ENCODE measurements around the gene PAK6. TPM values are rescaled to one million over a fixed set of nuclear protein-coding genes. Genes with fewer than 3 reads are reported as not detected.

PAK6 gene
- polyA plus RNA-seq, 2 of the 4 experiments (the other 2 are of a cell fraction), result 0.10 to 0.16 TPM

DNA sequence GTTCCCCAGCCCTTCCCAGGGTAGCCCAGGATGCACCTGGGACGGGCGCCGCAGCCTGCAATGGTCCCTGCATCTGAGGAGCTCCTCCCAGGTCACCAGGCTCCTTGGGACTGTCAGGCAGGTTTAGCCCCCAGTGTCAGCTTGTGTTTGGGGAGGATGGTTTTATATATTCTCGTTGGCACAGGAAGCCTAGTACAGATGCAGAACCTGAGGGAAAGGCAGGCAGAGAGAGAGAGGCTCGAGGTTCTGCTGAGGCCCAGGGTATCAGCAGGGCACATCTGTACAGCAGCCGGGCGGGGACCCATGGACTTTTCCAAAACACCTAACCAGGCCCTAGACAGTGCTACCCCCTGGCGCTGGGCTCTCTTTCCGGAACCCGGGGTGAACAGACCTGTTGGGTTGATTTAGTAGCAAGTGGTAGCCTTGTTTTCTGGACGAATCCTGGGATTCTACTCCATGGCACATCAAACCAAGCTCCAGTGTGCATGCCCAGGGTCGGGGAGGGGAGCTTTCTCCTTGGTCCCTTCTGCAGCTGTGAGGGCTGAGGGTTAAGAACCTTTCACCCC lies 8.6 kb downstream of the PAK6 start:
- no peak for DNase-seq (ENCODE audit: low read depth in 1 of 2, low spot score in 1 of 2)
- ChIA-PET POLR2A (interaction anchor here (0.7 kb wide), 1 partner anchor 20 kb away, joined by 5 read pairs; no protein-coding TSS in a partner anchor), CTCF (interaction anchor here (0.8 to 16.4 kb wide), 7 partner anchors 9 to 174 kb away, joined by 3 to 144 read pairs (median 4); no protein-coding TSS in a partner anchor)
- ATAC-seq, result no peak
- no peaks in the 10 kb centered on the region for H3K9me3 ChIP-seq
- no peak overlapping the region for H3K4me2 ChIP-seq
- H3K27ac ChIP-seq, result no peak overlapping the region
- no peak overlapping the region for H3K4me3 ChIP-seq
- TF ChIP-seq, protein P1, sequence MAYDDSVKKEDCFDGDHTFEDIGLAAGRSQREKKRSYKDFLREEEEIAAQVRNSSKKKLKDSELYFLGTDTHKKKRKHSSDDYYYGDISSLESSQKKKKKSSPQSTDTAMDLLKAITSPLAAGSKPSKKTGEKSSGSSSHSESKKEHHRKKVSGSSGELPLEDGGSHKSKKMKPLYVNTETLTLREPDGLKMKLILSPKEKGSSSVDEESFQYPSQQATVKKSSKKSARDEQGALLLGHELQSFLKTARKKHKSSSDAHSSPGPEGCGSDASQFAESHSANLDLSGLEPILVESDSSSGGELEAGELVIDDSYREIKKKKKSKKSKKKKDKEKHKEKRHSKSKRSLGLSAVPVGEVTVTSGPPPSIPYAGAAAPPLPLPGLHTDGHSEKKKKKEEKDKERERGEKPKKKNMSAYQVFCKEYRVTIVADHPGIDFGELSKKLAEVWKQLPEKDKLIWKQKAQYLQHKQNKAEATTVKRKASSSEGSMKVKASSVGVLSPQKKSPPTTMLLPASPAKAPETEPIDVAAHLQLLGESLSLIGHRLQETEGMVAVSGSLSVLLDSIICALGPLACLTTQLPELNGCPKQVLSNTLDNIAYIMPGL (CRISPR knock-in tag; IDR thresholded peaks at IDR 0.05; ENCODE audit: borderline replicate concordance), result no peak
- no peak for TF ChIP-seq CEBPB (IDR thresholded peaks at IDR 0.05)
- TF ChIP-seq FOSL2 (IDR thresholded peaks at IDR 0.05), result no peak
- no peak for TF ChIP-seq FOSL2 (CRISPR knock-in tag; IDR thresholded peaks at IDR 0.05)
- no peak for TF ChIP-seq MAZ (IDR thresholded peaks at IDR 0.05; ENCODE audit: borderline replicate concordance, low read depth, low read length)
- TF ChIP-seq, protein P2, sequence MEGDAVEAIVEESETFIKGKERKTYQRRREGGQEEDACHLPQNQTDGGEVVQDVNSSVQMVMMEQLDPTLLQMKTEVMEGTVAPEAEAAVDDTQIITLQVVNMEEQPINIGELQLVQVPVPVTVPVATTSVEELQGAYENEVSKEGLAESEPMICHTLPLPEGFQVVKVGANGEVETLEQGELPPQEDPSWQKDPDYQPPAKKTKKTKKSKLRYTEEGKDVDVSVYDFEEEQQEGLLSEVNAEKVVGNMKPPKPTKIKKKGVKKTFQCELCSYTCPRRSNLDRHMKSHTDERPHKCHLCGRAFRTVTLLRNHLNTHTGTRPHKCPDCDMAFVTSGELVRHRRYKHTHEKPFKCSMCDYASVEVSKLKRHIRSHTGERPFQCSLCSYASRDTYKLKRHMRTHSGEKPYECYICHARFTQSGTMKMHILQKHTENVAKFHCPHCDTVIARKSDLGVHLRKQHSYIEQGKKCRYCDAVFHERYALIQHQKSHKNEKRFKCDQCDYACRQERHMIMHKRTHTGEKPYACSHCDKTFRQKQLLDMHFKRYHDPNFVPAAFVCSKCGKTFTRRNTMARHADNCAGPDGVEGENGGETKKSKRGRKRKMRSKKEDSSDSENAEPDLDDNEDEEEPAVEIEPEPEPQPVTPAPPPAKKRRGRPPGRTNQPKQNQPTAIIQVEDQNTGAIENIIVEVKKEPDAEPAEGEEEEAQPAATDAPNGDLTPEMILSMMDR (IDR thresholded peaks at IDR 0.05), result no peak
- no peak for TF ChIP-seq RAD21 (conservative IDR thresholded peaks at IDR 0.05 in 1 of 2, IDR thresholded peaks at IDR 0.05 in 1 of 2)
- TF ChIP-seq ZC3H11A (IDR thresholded peaks at IDR 0.05), result no peak
- no peak for TF ChIP-seq NPAS2 (CRISPR knock-in tag; IDR thresholded peaks at IDR 0.05; ENCODE audit: borderline replicate concordance)
- no peak for TF ChIP-seq HOXA7 (CRISPR knock-in tag; IDR thresholded peaks at IDR 0.05)
- no peak for TF ChIP-seq RARB (CRISPR knock-in tag; IDR thresholded peaks at IDR 0.05)
- no peak for TF ChIP-seq HEYL (CRISPR knock-in tag; IDR thresholded peaks at IDR 0.05)
- no peak for TF ChIP-seq HDAC2 (IDR thresholded peaks at IDR 0.05)
- 77% methylated on average over 6 of the region's 12 CpGs for WGBS (ENCODE audit: missing lambda C conversion rate)
- no peaks in the 10 kb centered on the region for H3K4me1 ChIP-seq
- FAIRE-seq, result no peak

DNA sequence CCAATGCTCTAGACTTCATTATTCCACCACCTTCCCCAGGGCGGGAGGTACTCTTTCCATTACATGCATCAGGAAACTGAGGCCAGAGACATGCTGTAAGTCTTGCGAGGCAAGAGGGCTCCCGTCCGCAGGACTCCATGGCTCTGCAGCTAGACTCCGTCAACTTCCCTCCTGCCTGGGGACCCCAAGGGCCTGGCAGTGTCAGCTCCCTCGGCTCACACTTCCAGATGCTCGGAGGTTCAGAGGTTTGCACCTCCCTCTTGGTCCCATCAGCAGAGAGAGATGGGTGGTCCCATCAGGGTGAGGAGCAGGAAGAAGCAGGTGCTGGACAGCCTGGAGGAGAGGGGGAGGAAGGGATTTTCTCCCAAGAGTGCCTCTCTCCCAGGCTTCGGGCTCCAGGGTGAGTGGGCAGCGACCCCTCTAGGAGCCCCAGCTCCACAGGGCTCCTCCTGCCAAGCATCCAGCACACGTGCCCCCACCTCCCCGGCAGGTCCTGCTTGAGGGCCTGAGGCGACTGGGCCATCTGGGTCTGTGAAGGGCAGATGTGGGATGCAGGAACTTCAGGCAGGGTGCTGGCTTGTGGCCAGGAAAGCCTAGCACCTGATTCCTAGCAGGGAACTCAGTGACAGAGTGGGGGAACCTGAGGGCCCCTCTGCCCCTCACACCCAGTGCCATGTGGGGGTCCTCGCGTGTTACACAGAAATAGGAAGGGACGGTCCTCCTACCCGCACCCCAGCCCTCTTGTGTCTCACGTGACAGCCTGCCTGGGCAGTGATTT lies 9.3 kb downstream of the PAK6 start:
- DNase-seq (ENCODE audit: low read depth in 1 of 2, low spot score in 1 of 2) (no peak), ATAC-seq (no peak), FAIRE-seq (no peak)
- CTCF ChIA-PET, result interaction anchor here (0.8 to 16.4 kb wide), 4 partner anchors 9 to 447 kb away, joined by 3 to 144 read pairs (median 4); no protein-coding TSS in a partner anchor
- POLR2A ChIA-PET, result no interaction called here
- Histone ChIP-seq H3K4me1 (no peaks in the 10 kb centered on the region), H3K27ac (no peak overlapping the region), H3K4me2 (no peak overlapping the region), H3K4me3 (no peak overlapping the region), H3K9me3 (no peaks in the 10 kb centered on the region)
- WGBS (ENCODE audit: missing lambda C conversion rate), result 82% methylated on average over 12 of the region's 17 CpGs
- no peak for TF ChIP-seq EP300 (IDR thresholded peaks at IDR 0.05)
- no peak for TF ChIP-seq ZC3H11A (IDR thresholded peaks at IDR 0.05)
- TF ChIP-seq, protein P1 (CRISPR knock-in tag; IDR thresholded peaks at IDR 0.05; ENCODE audit: borderline replicate concordance), result no peak
- TF ChIP-seq, protein P3, sequence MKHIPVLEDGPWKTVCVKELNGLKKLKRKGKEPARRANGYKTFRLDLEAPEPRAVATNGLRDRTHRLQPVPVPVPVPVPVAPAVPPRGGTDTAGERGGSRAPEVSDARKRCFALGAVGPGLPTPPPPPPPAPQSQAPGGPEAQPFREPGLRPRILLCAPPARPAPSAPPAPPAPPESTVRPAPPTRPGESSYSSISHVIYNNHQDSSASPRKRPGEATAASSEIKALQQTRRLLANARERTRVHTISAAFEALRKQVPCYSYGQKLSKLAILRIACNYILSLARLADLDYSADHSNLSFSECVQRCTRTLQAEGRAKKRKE (CRISPR knock-in tag; IDR thresholded peaks at IDR 0.05; ENCODE audit: low read depth), result no peak
- TF ChIP-seq RARB (CRISPR knock-in tag; IDR thresholded peaks at IDR 0.05), result no peak
- no peak for TF ChIP-seq KDM1A (IDR thresholded peaks at IDR 0.05; ENCODE audit: low read depth)
- no peak for TF ChIP-seq ZFP36 (IDR thresholded peaks at IDR 0.05; ENCODE audit: borderline replicate concordance, partially characterized antibody)
- no peak for TF ChIP-seq EHMT2 (IDR thresholded peaks at IDR 0.05; ENCODE audit: low read depth)
- no peak for TF ChIP-seq NPAS2 (CRISPR knock-in tag; IDR thresholded peaks at IDR 0.05; ENCODE audit: borderline replicate concordance)
- no peak for TF ChIP-seq MAZ (IDR thresholded peaks at IDR 0.05; ENCODE audit: borderline replicate concordance, low read depth, low read length)
- TF ChIP-seq, protein P4, sequence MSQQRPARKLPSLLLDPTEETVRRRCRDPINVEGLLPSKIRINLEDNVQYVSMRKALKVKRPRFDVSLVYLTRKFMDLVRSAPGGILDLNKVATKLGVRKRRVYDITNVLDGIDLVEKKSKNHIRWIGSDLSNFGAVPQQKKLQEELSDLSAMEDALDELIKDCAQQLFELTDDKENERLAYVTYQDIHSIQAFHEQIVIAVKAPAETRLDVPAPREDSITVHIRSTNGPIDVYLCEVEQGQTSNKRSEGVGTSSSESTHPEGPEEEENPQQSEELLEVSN (IDR thresholded peaks at IDR 0.05; ENCODE audit: borderline replicate concordance, low read depth), result no peak
- TF ChIP-seq PHF8 (IDR thresholded peaks at IDR 0.05; ENCODE audit: borderline replicate concordance, low read depth), result no peak
- no peak for TF ChIP-seq HEYL (CRISPR knock-in tag; IDR thresholded peaks at IDR 0.05)
- TF ChIP-seq ZSCAN20 (CRISPR knock-in tag; IDR thresholded peaks at IDR 0.05), result no peak
- TF ChIP-seq JUNB (IDR thresholded peaks at IDR 0.05), result no peak
- TF ChIP-seq MAFK (IDR thresholded peaks at IDR 0.05; ENCODE audit: partially characterized antibody), result no peak
